ENCODE results near the gene INPP5A.

GRCh38 chr10:132642732-132643008 is 105.1 kb downstream of the INPP5A start:
- TF ChIP-seq ZNF324 (CRISPR knock-in tag; IDR thresholded peaks at IDR 0.05) (no peak), TCF7 (IDR thresholded peaks at IDR 0.05; ENCODE audit: borderline replicate concordance) (no peak), CBX2 (IDR thresholded peaks at IDR 0.05; ENCODE audit: insufficient read depth, low read length, poor library complexity, severe bottlenecking) (no peak)

Measured in K562 (cell line).